Endometrial microvascular endothelial cells (primary cell): ENCODE results near the gene TMEM138. TPM values are rescaled to one million over a fixed set of nuclear protein-coding genes. Genes with fewer than 3 reads are reported as not detected.

ENCODE experiments used
- in situ Hi-C: cut with HindIII; loops from 2 replicates; pipeline ENCODE4 v1.10.0; 2017; ENCODE audit warnings: low sequenced_read_pairs, low pct_unique_long_range_greater_than_20kb; ENCODE audit errors: inconsistent ontology term
- total RNA-seq: library from RNA; depleted of rRNA; stranded (reverse); fragments of >200 nt; gene quantifications from one replicate; pipeline ENCODE4 v1.2.3, GENCODE V29; 2015; ENCODE audit errors: inconsistent ontology term

TMEM138 gene
- total RNA-seq, result 20.2 TPM

DNA sequence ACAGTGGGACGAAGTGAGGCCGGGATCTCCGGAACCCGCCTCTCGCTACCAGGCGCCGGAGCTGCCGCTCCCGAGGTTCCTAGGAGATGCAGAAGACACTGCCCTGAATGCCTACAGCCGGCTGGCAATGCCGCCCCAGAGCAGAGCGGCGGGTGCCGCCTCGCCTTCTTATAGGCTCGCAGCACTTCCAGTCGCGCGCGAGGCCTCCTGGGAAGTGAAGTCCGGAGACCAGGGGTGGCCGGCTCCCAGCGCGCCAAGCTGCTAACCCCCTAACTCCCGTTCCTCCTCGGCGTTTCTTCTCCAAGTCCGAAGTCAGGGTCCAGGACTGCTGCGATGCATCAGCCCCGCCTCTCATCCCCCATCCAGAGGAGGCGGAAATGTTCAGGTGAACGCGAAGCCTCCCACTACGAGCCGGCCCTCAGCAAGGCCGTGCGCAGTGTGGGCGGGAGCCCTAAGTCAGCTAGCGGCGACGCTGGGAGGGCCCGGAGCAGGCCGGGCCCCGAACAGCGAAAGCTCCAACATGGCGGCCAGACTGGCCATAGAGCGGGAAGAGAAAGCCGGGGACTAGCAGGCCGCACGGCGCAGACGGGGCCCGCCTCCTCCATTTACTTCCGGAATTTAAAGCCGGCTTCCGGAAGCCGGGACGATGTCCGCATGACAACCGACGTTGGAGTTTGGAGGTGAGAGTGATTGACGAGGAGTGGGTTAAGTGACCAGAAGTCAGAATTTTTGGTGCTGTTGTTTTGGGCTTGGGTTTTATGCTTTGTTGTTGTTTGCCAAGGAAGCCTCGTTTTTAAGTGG, at the start of gene TMEM138, which contains the start of gene CYB561A3:
TMEM138 (plus strand) TSS at position 634 of the 801 bp plus-strand sequence. CDS start 2,017 bp downstream, outside the sequence.
CYB561A3 (minus strand) TSS at position 142 of the 801 bp plus-strand sequence. CDS start 5,169 bp downstream, outside the sequence.
- in situ Hi-C loops, result no loop called here

DNA sequence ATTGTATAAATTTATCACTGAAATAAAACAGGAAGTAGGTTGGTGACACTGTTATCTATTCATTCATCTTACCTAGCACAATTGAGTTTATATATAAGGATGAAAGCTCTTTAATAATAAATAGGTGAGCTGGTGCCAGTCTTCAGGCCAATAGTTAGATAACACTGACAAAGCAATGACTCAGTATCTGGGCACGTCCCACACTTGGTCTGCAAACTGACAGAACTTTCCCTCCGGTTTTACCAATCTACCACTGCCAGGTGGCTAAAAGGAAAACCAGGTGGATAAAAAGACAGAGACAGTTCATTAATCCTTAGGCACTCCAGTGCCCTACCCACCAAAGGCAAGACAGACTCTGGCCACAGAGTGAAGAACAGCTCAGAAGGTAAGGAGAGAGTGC, 46.9 kb upstream of the TMEM138 start:
- in situ Hi-C loops, result no loop called here

DNA sequence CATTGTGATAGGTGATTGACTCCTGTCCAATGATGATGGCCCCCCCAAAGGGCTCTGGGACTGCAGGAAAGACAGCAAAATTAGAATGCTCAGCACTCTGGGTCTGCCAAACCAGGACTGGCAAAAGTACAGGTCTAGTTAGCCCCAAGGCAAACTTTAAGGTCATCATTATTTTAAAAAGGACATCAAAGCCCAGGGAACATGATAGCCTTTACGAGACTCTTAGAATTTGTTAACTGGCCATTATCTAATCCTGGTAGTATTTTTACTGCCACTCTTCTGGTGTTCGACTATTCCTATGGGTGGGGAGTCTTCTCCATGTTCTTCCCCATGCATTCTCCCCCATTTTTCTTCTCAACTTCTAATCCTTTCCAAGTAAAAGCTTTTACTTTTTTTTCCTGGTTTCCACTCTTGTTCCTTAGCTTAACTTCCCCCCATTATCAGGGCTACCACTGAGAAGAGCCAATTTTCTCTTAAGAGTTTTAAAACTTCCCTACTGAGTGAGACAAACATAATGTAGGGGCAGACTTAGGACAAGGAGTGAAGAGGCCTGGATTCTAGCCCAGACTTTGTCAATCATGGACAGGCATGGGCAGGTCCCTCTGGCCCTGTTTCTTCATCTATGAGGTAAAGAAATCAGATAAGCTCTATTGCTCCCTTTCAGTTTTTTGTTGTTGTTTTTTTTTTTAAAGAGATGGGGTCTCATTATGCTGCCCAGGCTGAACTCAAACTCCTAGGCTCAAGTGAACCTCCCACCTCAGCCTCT, 36.3 kb upstream of the TMEM138 start:
- in situ Hi-C loops, result no loop called here

DNA sequence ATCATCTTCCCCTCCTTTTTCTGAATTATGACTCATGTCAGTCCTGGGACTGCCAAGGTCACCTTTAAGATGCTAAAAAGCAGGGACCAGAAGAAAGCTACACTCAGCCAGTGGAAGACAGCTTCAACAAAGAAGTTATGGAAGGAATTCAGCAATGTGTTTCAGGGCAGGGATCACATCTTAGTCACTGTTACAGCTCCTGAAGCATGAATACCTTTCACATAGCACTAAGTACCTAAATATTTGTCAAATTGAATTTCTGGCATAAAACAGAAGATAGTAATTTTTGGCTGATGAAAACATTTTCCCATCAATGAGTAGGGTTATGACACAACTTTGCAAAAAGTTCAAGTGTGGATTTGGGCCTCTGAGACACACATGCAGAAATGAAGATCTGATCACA, 34.5 kb upstream of the TMEM138 start:
- in situ Hi-C loops, result no loop called here

DNA sequence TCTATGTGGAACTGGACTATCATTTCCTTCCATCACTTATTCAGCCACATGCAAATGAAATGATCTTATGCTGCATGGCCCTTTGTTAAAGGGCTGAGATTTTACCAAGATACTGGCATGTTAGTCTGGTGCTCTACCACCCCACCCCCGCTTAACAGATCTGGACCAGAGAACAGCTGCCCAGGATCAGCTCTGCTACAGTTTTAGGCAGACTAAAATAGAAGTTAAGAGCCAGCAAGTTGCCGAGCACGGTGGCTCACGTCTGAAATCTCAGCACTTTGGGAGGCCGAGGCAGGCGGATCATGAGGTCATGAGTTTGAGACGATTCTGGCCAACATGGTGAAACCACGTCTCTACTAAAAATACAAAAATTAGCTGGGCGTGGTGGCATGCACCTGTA, 33.8 kb upstream of the TMEM138 start:
- in situ Hi-C loops, result no loop called here

DNA sequence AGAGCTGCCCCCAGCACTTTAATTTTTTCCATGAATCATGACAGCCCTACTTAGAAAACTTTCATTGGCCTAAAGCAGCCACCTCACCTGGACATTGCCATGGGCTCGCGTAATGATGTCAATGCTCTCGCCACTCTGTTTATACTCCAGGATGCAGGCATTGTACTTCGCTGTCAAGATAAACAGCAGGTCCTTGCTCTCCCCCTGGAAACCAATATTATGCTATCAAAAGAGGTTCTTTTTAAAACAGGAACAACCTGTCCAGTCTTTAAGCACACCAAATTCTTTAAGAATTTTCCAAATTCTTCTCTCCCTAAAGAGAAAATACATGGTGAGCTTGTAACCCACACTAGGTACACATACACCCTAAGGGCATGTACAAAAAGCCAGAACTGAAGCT, 32.3 kb upstream of the TMEM138 start:
- in situ Hi-C loops, result no loop called here

DNA sequence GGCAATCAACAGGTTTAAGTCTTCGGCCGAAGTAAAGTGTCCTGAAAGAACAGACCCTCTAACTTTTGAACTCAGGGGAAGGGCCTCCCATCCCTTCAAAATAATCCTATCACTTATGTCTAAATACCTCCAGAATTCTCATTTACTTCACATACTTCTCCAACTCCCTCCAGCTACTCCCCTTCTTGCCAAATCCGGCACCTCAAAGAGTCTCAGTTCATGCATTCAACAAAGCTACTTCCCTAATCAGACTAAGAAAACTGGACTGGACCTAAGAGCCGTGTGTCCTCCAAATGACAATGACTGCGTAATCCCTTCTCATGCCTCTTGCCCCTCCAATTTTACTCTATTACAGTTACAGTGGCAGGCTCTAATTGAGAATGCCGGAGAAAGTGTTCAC, 30.5 kb upstream of the TMEM138 start:
- in situ Hi-C loops, result no loop called here

DNA sequence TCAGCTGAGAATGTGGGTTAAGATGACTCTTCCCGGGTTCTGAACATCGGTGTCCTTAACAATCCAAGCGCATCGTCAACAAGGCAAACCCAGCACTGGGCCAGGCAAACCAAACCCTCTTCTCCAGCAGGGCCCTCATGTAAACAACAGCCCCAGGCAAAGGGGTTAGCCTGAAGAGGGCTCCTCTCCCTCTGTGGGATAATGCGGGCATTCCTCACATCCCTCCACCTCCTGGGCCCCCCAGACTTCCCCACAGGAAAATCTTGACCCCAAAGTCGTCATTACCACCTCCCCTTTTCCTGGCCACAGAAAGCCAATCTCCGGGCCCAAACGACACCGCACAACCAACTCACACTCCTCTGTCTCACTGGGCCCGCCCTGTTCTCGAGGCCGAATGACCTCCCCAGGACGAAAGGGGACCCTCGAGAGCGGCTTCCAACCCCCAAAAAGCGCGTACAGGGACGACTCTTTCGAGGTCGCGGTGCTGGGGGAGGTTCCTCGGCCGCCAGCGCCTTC, 29.8 kb upstream of the TMEM138 start:
- in situ Hi-C loops, result no loop called here

DNA sequence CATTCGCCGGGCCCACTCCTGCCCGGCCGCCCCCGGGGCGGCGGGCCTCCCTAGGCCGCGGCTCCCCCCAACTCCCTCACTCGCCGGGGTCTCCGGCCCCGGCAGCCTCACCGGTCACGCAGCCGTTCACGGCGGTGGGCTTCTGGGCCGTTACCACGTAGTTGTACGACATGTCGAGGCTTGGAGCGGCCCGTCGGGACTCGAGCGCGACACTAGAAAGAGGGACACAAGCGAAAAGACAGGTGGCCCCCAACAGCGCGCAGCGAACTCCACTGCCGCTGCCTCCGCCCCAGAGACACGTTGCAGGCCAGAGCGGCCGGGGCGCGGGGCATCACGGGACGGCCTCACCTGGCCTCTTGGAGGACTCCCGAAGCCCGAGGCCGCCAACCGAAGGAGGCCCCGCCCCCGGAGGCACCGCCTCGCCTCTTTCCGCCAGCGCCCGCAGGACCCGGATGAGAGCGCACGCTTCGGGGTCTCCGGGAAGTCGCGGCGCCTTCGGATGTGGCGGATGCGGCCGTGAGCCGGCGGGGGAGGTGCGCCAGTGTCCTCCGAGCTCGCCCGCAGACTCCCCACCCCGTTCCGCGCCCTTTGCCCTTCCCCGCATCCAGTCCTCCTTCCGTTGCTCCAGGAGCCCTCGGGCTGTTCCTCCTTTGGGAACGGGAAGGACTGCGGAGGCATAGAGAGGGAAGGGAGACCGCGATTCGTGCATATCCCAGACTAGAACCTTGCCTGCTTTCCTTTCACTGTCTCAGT, 29.2 kb upstream of the TMEM138 start, which contains the start of the genes DDB1 and TKFC:
DDB1 (minus strand) TSS at position 309 of the 753 bp plus-strand sequence; CDS start at position 172, 137 bp downstream.
TKFC (plus strand) TSS at position 432 of the 753 bp plus-strand sequence. CDS start 1,501 bp downstream, outside the sequence.
- in situ Hi-C loops, result no loop called here

DNA sequence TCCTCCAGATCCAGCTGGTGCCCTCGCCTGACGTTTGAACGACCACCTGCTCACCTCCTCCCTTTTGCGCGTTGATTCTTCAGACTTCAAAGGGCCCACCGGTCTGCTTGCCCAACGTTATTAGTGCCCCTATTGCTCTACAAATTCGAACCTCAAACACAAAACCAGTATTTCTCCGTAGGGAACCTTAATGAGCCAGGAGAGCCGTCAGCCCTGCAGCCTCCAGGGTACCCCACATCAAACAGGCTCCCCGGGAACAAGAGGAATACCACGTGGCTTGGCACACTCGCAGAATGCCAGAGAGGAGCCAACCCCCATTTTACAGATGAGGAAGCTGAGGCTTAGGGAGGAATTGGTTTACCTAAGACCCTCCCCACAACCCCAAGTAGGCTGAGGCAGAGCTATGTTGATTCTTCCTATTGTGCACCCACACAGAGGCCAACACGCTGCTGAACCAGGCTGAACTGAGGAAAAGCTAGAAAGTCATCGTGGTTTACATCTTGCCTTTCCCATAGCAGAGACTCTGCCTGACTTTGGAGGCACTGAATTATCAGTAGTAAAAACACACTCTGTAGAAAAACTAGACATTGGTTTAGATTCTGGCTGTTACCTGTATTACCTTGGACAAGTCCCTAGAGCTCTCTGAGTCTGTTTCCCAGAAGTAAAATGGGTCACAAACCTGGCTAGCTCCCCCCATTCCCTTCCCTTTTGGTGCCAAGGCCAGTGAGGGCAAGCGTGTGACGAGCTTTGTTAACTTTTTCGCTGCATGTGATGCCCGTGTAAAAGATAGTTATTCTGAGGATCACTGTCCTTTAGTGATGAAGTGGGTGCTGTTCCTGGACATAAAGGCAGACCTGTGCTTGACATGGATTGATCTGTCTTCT, 28.4 kb upstream of the TMEM138 start:
- in situ Hi-C loops, result no loop called here

DNA sequence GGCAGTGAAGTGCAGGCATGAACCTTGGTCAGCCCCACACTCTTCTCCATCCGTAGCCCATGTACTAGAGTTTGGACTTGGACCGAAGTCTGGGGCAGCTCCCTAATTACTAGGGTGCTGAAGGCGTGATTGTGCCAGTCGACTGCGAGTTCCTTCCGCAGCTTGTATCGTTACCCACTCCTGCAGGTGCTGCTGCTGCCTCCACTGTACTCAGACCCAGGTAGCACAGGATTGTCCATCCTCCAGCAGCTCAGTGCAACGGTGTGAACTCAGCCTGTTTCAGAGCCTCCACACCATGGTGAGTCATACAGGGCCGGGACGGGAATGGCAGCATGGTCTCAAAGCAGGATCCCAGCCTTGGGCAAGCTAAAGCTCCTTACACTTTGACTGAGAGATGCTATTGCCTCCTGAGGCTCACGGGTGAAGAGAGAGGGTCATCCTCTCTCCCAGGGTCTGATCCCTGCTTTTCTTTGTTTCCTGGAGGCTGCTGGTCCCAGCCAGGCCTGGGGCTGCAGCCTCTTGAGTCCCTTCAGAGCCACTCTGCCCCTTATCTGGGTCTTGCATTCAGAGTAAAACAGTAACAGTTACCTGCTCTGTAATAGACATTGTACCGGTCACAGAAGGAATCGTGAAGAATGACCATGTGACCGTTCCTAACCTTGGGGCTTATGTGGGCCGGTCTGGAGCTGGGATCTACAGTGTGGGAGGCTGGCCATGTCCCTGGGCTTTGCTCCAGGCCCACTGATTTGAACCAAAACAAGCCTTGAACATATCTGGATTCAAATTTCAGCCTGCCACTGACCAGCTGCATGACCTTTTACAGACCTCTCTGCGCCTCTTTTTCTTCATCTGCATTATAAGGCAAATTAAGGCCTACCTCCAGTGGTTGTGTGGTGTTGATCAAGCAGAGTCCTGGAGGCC, 27.5 kb upstream of the TMEM138 start:
- in situ Hi-C loops, result no loop called here

DNA sequence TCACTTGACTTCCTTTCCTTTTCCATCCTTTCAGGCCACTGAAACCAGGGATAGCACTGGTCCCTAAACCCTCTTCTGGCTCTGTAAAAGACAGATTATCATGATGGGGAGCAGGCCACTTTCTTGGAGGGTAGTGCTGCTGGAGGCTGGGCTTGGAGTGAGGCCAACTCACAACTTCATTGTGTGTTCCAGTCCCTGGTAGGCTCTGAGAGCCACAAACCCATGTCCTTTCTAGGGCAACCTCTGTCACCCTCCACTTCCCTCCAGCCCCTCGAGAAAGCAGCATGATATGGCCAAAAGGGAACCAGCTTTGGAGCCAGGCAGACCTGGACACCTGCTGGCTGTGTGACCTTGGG, 26.8 kb upstream of the TMEM138 start:
- in situ Hi-C loops, result no loop called here

DNA sequence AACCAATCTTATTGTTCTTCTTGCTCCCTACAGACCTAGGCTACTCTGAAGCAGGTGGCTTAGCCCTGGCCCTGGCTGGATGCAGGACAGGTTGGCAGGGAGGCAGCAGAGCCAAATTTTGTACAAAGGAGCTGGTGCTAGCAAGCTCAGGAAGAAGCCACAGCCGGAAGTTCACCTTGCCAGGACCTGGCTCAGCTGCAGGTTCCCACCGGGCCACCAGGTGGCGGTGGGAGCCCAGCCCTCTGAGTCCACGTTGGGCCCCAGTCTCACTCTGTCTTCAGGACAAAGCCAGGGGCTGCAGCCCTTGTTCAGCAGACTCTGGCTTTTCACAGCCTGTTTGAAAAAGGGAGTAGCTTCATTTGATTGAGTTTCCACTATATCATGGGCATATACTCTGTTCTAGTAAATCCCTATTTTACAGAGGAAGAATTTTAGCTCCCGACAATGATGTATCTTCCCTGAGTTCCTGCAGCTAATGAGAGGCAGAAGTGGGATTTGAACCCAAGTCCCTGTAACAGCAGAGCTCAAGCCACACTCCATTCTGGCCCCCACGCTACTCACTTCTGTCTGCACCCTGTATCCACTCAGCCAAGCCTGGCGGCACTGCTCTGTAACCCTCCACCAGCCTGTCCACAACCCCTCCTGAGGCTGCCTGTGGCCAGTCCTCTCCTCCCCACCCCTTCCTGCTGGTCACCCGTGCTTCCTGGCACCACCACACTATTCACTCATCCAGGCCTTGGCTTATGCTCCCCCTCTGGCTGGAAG, 25.8 kb upstream of the TMEM138 start:
- in situ Hi-C loops, result no loop called here

DNA sequence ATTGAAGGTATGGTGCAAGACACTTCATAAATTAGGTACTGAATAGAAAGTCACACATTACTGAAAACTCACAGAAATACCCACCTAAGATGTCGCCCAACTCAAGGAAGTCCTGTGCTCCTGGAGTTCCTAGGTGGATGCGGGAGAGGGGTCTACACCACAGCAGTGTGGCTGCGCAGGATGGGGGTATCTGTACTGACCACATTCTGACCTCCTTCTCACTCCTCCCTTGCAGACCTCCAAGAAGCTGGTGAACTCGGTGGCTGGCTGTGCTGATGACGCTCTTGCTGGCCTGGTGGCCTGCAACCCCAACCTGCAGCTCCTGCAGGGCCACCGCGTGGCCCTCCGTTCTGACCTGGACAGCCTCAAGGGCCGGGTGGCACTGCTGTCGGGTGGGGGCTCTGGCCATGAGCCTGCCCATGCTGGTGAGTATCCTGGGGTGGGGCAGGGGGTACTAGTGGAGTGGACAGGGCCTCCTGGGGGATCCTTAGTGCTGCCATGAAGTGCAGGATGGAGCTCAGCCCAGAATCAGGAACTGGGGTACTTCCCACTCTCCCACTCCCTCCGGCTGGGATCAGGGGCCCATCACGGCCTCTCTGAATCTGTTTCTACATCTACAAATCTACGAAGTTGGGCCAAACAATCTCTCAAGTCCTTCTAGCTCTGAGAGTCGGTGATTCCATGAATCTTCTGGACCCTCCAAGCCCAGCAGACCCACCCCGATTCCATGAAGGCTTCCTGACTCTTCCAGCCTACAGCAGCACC, 24.3 kb upstream of the TMEM138 start:
- in situ Hi-C loops, result no loop called here

DNA sequence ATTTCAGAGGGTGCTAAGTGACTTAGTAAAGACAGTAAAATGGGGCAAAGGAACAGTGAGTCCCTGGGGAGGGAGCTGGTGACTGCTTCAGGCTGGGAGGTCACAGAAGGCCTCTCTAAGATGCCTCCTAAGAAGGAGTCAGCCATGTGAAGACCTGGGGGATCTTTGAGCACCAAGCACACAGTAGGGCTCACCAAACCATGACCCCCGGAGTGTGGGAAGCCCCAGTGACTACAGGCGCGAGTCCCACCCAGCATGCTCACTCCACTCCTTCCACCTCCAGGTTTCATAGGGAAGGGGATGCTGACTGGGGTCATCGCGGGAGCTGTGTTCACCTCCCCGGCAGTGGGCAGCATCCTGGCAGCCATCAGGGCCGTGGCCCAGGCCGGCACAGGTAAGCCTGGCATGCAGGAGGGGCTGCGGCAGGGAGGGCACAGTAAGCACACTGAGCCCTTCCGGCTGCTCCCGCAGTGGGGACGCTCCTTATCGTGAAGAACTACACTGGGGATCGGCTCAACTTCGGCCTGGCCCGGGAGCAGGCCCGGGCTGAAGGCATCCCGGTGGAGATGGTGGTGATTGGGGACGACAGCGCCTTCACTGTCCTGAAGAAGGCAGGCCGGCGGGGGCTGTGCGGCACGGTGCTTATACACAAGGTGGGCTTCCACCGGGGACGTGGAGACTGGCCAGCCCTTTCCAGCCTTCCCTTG, 23.2 kb upstream of the TMEM138 start:
- in situ Hi-C loops, result no loop called here
